Natural killer cell (primary cell): Measurements from ENCODE around the gene COX7A1. TPM values are rescaled to one million over a fixed set of nuclear protein-coding genes. Genes with fewer than 3 reads are reported as not detected.

ENCODE experiments used
- ATAC-seq, 3 donors: fragments of 150-1000 bp in 2 of 3; fragments of 200-7000 bp in 1 of 3; cut with Tn5 transposase; 1 replicate in 1 of 3; 2 replicates in 2 of 3; pipeline ENCODE4 v1.10.0; 2021; ENCODE audit warnings: mild to moderate bottlenecking in 2 of 3, moderate library complexity in 2 of 3
- DNase-seq, 2 donors: peaks; one replicate each; pipeline versions ENCODE4 v3.0.0 to v3.0.0-alpha.2; 2013 to 2021; ENCODE audit warnings: mixed read lengths in 1 of 2
- H3K27ac ChIP-seq: one replicate; pipeline ENCODE4 v1.5.1; 2013; ENCODE audit warnings: mild to moderate bottlenecking, low read length
- H3K27me3 ChIP-seq: one replicate; pipeline ENCODE4 v1.6.1; 2013; ENCODE audit warnings: low read length; ENCODE audit not compliant: control insufficient read depth, insufficient read depth
- H3K36me3 ChIP-seq: one replicate; pipeline ENCODE4 v1.6.1; 2013; ENCODE audit warnings: low read length; ENCODE audit not compliant: control insufficient read depth, insufficient read depth
- H3K4me1 ChIP-seq: one replicate; pipeline ENCODE4 v1.6.1; 2013; ENCODE audit warnings: low read length; ENCODE audit not compliant: control insufficient read depth, insufficient read depth
- H3K4me3 ChIP-seq: one replicate; pipeline ENCODE4 v1.5.1; 2013; ENCODE audit warnings: low read length
- H3K9me3 ChIP-seq: one replicate; pipeline ENCODE4 v1.6.1; 2013; ENCODE audit warnings: low read length; ENCODE audit not compliant: control insufficient read depth, insufficient read depth
- H3K27ac Mint-ChIP-seq, 2 donors: one replicate each; pipeline ENCODE4 v1.8.0; 2022; ENCODE audit warnings: mild to moderate bottlenecking in 2 of 2, mixed read lengths in 2 of 2, moderate library complexity in 1 of 2
- H3K27me3 Mint-ChIP-seq, 2 donors: one replicate each; pipeline ENCODE4 v1.8.0; 2022; ENCODE audit warnings: low read depth in 2 of 2, mixed read lengths in 2 of 2
- H3K36me3 Mint-ChIP-seq: one replicate; pipeline ENCODE4 v1.8.0; 2022; ENCODE audit warnings: mixed read lengths
- H3K4me1 Mint-ChIP-seq, 2 donors: one replicate each; pipeline ENCODE4 v1.8.0; 2022; ENCODE audit warnings: mixed read lengths in 2 of 2
- H3K4me3 Mint-ChIP-seq: one replicate; pipeline ENCODE4 v1.8.0; 2022; ENCODE audit warnings: mild to moderate bottlenecking, moderate library complexity, mixed read lengths
- H3K9me3 Mint-ChIP-seq, 2 donors: one replicate each; pipeline ENCODE4 v1.8.0; 2022; ENCODE audit warnings: mixed read lengths in 2 of 2
- CTCF ChIP-seq: fragments of 200-600 bp; IDR thresholded peaks from one replicate; pipeline ENCODE4 v1.8.0; 2022; ENCODE audit warnings: antibody characterized with exemption
- WGBS: methylation state at CpG from one replicate; pipeline ENCODE4 v1.1.7; 2013; ENCODE audit warnings: missing lambda C conversion rate; ENCODE audit not compliant: insufficient coverage; 5-methylcytosine and 5-hydroxymethylcytosine counted together
- intact Hi-C: fragments of 100-400 bp; cut with micrococcal nuclease; formaldehyde crosslinking; loops from one replicate; pipeline ENCODE4 v1.14.2; 2022
- total RNA-seq, 4 donors: library from RNA; stranded (reverse); fragments of 120-200 nt in 1 of 4; gene quantifications; one replicate each; pipeline versions ENCODE4 v1.2.3 to v1.2.4, GENCODE V29; 2013 to 2022

The COX7A1 gene
- total RNA-seq, 3 donors from 2014 or later (not counting 1 experiment from before 2014, with no cell fraction given): not detected

DNA sequence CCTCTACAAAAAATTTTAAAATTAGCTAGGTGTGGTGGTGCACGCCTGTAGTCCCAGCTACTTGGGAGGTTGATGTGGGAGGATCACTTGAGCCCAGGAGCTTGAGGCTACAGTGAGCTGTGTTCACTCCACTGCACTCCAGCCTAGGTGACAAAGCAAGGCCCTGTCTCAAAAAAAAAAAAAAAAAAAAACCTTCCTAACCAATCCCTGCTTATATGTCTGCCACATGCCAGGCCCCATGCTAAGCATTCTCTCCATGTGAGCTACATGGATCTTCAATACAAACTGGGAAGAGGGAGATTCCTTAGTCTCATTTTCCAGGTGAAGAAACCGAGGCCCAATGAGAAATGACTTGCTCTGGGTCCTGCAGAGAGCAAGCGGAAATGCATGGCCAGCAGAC is 43.6 kb downstream of the COX7A1 start:
- peaks cover 9 to 10% of the 10 kb centered on the region in 2 donors for H3K4me1 Mint-ChIP-seq
- no peaks in the 10 kb centered on the region for H3K27me3 ChIP-seq
- H3K4me3 ChIP-seq: no peak overlapping the region
- H3K27ac ChIP-seq: no peak overlapping the region
- DNase-seq (no peak), ATAC-seq (no peak)
- H3K36me3 ChIP-seq: peaks cover 14% of the 10 kb centered on the region
- peaks cover 7% of the 10 kb centered on the region for H3K4me1 ChIP-seq
- 100% methylated on average over 3 of the region's 3 CpGs for WGBS
- H3K36me3 Mint-ChIP-seq: no peaks in the 10 kb centered on the region
- H3K27ac Mint-ChIP-seq: no peak overlapping the region
- H3K27me3 Mint-ChIP-seq: no peaks in the 10 kb centered on the region
- no peak for TF ChIP-seq CTCF
- no peaks in the 10 kb centered on the region for H3K9me3 Mint-ChIP-seq
- no peaks in the 10 kb centered on the region for H3K9me3 ChIP-seq
- intact Hi-C loops: no loop called here
- no peak overlapping the region for H3K4me3 Mint-ChIP-seq

- Mint-ChIP-seq H3K4me1 (no peaks in the 10 kb centered on the region), H3K9me3 (no peaks in the 10 kb centered on the region), H3K4me3 (no peak overlapping the region), H3K36me3 (no peaks in the 10 kb centered on the region), H3K27me3 (no peaks in the 10 kb centered on the region), H3K27ac (no peak overlapping the region)
- Histone ChIP-seq H3K27me3 (no peaks in the 10 kb centered on the region), H3K9me3 (no peaks in the 10 kb centered on the region), H3K4me1 (no peaks in the 10 kb centered on the region), H3K4me3 (no peak overlapping the region), H3K36me3 (peaks cover 4% of the 10 kb centered on the region), H3K27ac (no peak overlapping the region)
- ATAC-seq (no peak), DNase-seq (no peak)
- 96% methylated on average over 5 of the region's 5 CpGs for WGBS
- TF ChIP-seq CTCF: no peak
- intact Hi-C loops: no loop called here
Observed at GRCh38 chr19:36106991-36107390, 45.3 kb downstream of the COX7A1 start.

- ATAC-seq (no peak), DNase-seq (no peak)
- no peak overlapping the region for H3K4me3 ChIP-seq
- Mint-ChIP-seq H3K36me3 (no peaks in the 10 kb centered on the region), H3K27me3 (no peaks in the 10 kb centered on the region), H3K9me3 (no peaks in the 10 kb centered on the region), H3K27ac (no peak overlapping the region), H3K4me1 (no peaks in the 10 kb centered on the region), H3K4me3 (no peak overlapping the region)
- H3K9me3 ChIP-seq: no peaks in the 10 kb centered on the region
- intact Hi-C loops: no loop called here
- WGBS: 97% methylated on average over 6 of the region's 6 CpGs
- no peaks in the 10 kb centered on the region for H3K27me3 ChIP-seq
- no peak for TF ChIP-seq CTCF
- peaks cover 2% of the 10 kb centered on the region for H3K36me3 ChIP-seq
- H3K27ac ChIP-seq: no peak overlapping the region
- no peaks in the 10 kb centered on the region for H3K4me1 ChIP-seq
Observed at GRCh38 chr19:36106441-36106840, 45.8 kb downstream of the COX7A1 start.

- intact Hi-C loops: no loop called here
- Histone ChIP-seq H3K36me3 (no peaks in the 10 kb centered on the region), H3K27me3 (no peaks in the 10 kb centered on the region), H3K9me3 (no peaks in the 10 kb centered on the region), H3K27ac (no peak overlapping the region), H3K4me1 (no peaks in the 10 kb centered on the region), H3K4me3 (no peak overlapping the region)
- H3K9me3 Mint-ChIP-seq: no peaks in the 10 kb centered on the region
- H3K36me3 Mint-ChIP-seq: no peaks in the 10 kb centered on the region
- no peaks in the 10 kb centered on the region for H3K27me3 Mint-ChIP-seq
- ATAC-seq: no peak
- H3K27ac Mint-ChIP-seq: no peak overlapping the region
- TF ChIP-seq CTCF: no peak
- H3K4me1 Mint-ChIP-seq: no peaks in the 10 kb centered on the region
- no peak for DNase-seq
- 98% methylated on average over 12 of the region's 12 CpGs for WGBS
- no peak overlapping the region for H3K4me3 Mint-ChIP-seq
Observed at GRCh38 chr19:36103842-36104552, 48.2 kb downstream of the COX7A1 start.
